Neural cell (in vitro differentiated cells): ENCODE data around the gene AP3S2. TPM values are rescaled to one million over a fixed set of nuclear protein-coding genes. Genes with fewer than 3 reads are reported as not detected.
"Not testable (repeated sequence)": the region's sequence is repeated elsewhere in the genome, so short reads cannot be mapped to it uniquely, and the experiment has no call there.

Source experiments
- H2AFZ ChIP-seq: fragments of 200-600, 300-800 bp; sonication (generic), shearing (Covaris generic); 2 replicates; pipeline ENCODE4 v1.6.0; 2014; ENCODE audit warnings: low read depth, mild to moderate bottlenecking, antibody characterized with exemption, low read length, moderate library complexity
- H3F3A ChIP-seq: fragments of 200-600 bp; shearing (Covaris generic); 2 replicates; pipeline ENCODE4 v1.6.1; 2016; ENCODE audit warnings: mild to moderate bottlenecking, moderate library complexity, mixed read lengths, antibody characterized with exemption, low read length; ENCODE audit not compliant: insufficient read depth, poor library complexity, severe bottlenecking
- H3K27ac ChIP-seq: fragments of 200-600, 300-800 bp; sonication (generic), shearing (Covaris generic); 2 replicates; pipeline ENCODE4 v1.5.1; 2014; ENCODE audit warnings: mild to moderate bottlenecking, low read length, moderate library complexity
- H3K27me3 ChIP-seq: fragments of 300-800, 200-600 bp; sonication (generic), shearing (Covaris generic); 2 replicates; pipeline ENCODE4 v1.6.0; 2014; ENCODE audit warnings: mild to moderate bottlenecking, low read depth, low read length, moderate library complexity; ENCODE audit not compliant: insufficient read depth
- H3K36me3 ChIP-seq: fragments of 300-800, 200-600 bp; sonication (generic), shearing (Covaris generic); 2 replicates; pipeline ENCODE4 v1.5.1; 2014; ENCODE audit warnings: mild to moderate bottlenecking, antibody characterized with exemption, low read length, moderate library complexity; ENCODE audit not compliant: insufficient read depth
- H3K4me2 ChIP-seq: fragments of 300-800, 200-600 bp; sonication (generic), shearing (Covaris generic); 2 replicates; pipeline ENCODE4 v1.6.0; 2014; ENCODE audit warnings: mild to moderate bottlenecking, low read length
- H3K4me3 ChIP-seq: fragments of 300-800, 200-600 bp; sonication (generic), shearing (Covaris generic); 2 replicates; pipeline ENCODE4 v1.5.1; 2014; ENCODE audit warnings: mild to moderate bottlenecking, low read length, moderate library complexity
- H3K79me2 ChIP-seq: fragments of 200-600 bp; shearing (Covaris generic); replicated peaks from 2 replicates; pipeline ENCODE4 v1.6.0; 2014; ENCODE audit warnings: mild to moderate bottlenecking, low read length, moderate library complexity; ENCODE audit not compliant: insufficient read depth
- H3K9ac ChIP-seq: fragments of 300-800, 200-600 bp; sonication (generic), shearing (Covaris generic); 2 replicates; pipeline ENCODE4 v1.6.1; 2016; ENCODE audit warnings: mild to moderate bottlenecking, low read length, mixed read lengths
- H3K9me2 ChIP-seq: fragments of 200-600 bp; shearing (Covaris generic); 2 replicates; pipeline ENCODE4 v1.6.1; 2016; ENCODE audit warnings: mild to moderate bottlenecking, low read length, mixed read lengths; ENCODE audit not compliant: insufficient read depth
- H3K9me3 ChIP-seq: fragments of 200-600, 300-800 bp; sonication (generic), shearing (Covaris generic); 2 replicates; pipeline ENCODE4 v1.6.1; 2016; ENCODE audit warnings: mild to moderate bottlenecking, mixed run types, low read length, moderate library complexity, mixed read lengths
- H4K20me1 ChIP-seq: fragments of 200-600 bp; shearing (Covaris generic); 2 replicates; pipeline ENCODE4 v1.6.1; 2016; ENCODE audit warnings: mild to moderate bottlenecking, mixed run types; ENCODE audit not compliant: insufficient read depth
- EP300 ChIP-seq: fragments of 450-650 bp; conservative IDR thresholded peaks from 2 replicates; pipeline ENCODE4 v1.6.1; 2014; ENCODE audit warnings: antibody characterized with exemption, mild to moderate bottlenecking, moderate library complexity; ENCODE audit not compliant: poor library complexity, severe bottlenecking
- EZH2 ChIP-seq: fragments of 200-600, 300-800 bp; shearing (Covaris generic), sonication (generic); IDR thresholded peaks from 2 replicates; pipeline ENCODE4 v1.6.1; 2014; ENCODE audit warnings: antibody characterized with exemption, low read length, borderline replicate concordance, mild to moderate bottlenecking; ENCODE audit not compliant: insufficient read depth, poor library complexity, severe bottlenecking
- MXI1 ChIP-seq: fragments of 450-650 bp; conservative IDR thresholded peaks from 2 replicates; pipeline ENCODE4 v1.6.1; 2014; ENCODE audit warnings: antibody characterized with exemption, mild to moderate bottlenecking; ENCODE audit not compliant: poor library complexity, severe bottlenecking
- POLR2AphosphoS5 ChIP-seq: IDR thresholded peaks from 2 replicates; pipeline ENCODE4 v1.6.1; 2012
- RAD21 ChIP-seq: fragments of 450-650 bp; conservative IDR thresholded peaks from 2 replicates; pipeline ENCODE4 v1.6.1; 2014; ENCODE audit warnings: antibody characterized with exemption, mild to moderate bottlenecking, moderate library complexity
- REST ChIP-seq: IDR thresholded peaks from 2 replicates; pipeline ENCODE4 v1.6.1; 2012; ENCODE audit warnings: borderline replicate concordance
- SMC3 ChIP-seq: fragments of 450-650 bp; conservative IDR thresholded peaks from 2 replicates; pipeline ENCODE4 v1.6.1; 2014; ENCODE audit warnings: antibody characterized with exemption, mild to moderate bottlenecking, moderate library complexity; ENCODE audit not compliant: poor library complexity
- TAF1 ChIP-seq: IDR thresholded peaks from 2 replicates; pipeline ENCODE4 v1.6.1; 2012; ENCODE audit warnings: low read depth
- polyA plus RNA-seq: library from polyadenylated mRNA; depleted of rRNA; stranded (reverse); fragments of >200 nt; gene quantifications from 2 replicates; pipeline ENCODE4 v1.2.3, GENCODE V29; 2014
- TF ChIP-seq, protein P1 (sequence below): fragments of 450-650 bp; IDR thresholded peaks from 2 replicates; pipeline ENCODE4 v1.5.1; 2014; ENCODE audit warnings: antibody characterized with exemption, mild to moderate bottlenecking, moderate library complexity; ENCODE audit not compliant: poor library complexity, severe bottlenecking

AP3S2 gene
- polyA plus RNA-seq, 1 donor from 2014 or later, result 47.6 TPM

- H4K20me1 ChIP-seq, result no peaks in the 10 kb centered on the region
- no peak overlapping the region for H3K4me2 ChIP-seq
- no peaks in the 10 kb centered on the region for H3F3A ChIP-seq
- H3K36me3 ChIP-seq, result no peaks in the 10 kb centered on the region
- H2AFZ ChIP-seq, result no peak overlapping the region
- peaks cover 8% of the 10 kb centered on the region for H3K9me3 ChIP-seq
- no peak overlapping the region for H3K4me3 ChIP-seq
- no peaks in the 10 kb centered on the region for H3K9me2 ChIP-seq
- no peak overlapping the region for H3K27ac ChIP-seq
- no peak for TF ChIP-seq REST
- no peak for TF ChIP-seq MXI1
- TF ChIP-seq SMC3, result no peak
- TF ChIP-seq, protein P1, sequence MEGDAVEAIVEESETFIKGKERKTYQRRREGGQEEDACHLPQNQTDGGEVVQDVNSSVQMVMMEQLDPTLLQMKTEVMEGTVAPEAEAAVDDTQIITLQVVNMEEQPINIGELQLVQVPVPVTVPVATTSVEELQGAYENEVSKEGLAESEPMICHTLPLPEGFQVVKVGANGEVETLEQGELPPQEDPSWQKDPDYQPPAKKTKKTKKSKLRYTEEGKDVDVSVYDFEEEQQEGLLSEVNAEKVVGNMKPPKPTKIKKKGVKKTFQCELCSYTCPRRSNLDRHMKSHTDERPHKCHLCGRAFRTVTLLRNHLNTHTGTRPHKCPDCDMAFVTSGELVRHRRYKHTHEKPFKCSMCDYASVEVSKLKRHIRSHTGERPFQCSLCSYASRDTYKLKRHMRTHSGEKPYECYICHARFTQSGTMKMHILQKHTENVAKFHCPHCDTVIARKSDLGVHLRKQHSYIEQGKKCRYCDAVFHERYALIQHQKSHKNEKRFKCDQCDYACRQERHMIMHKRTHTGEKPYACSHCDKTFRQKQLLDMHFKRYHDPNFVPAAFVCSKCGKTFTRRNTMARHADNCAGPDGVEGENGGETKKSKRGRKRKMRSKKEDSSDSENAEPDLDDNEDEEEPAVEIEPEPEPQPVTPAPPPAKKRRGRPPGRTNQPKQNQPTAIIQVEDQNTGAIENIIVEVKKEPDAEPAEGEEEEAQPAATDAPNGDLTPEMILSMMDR, result no peak
- no peak for TF ChIP-seq RAD21
- TF ChIP-seq EZH2, result no peak
- no peak for TF ChIP-seq TAF1
- TF ChIP-seq POLR2AphosphoS5, result no peak
- TF ChIP-seq EP300, result no peak
- H3K79me2 ChIP-seq, result no peaks in the 10 kb centered on the region
- no peaks in the 10 kb centered on the region for H3K27me3 ChIP-seq
- H3K9ac ChIP-seq, result no peak overlapping the region
These were observed 109.7 kb downstream of the AP3S2 start for GRCh38 chr15:89783861-89784685.

GRCh38 chr15:89783111-89783860, 110.5 kb downstream of the AP3S2 start:
- Histone ChIP-seq H3K9me2 (no peaks in the 10 kb centered on the region), H3F3A (no peaks in the 10 kb centered on the region), H3K9me3 (peaks cover 7% of the 10 kb centered on the region), H3K36me3 (no peaks in the 10 kb centered on the region), H3K27me3 (no peaks in the 10 kb centered on the region), H3K4me2 (no peak overlapping the region), H3K79me2 (no peaks in the 10 kb centered on the region), H3K9ac (no peak overlapping the region), H3K27ac (no peak overlapping the region), H2AFZ (no peak overlapping the region), H3K4me3 (no peak overlapping the region), H4K20me1 (no peaks in the 10 kb centered on the region)
- TF ChIP-seq MXI1, result no peak
- no peak for TF ChIP-seq SMC3
- TF ChIP-seq, protein P1, result no peak
- no peak for TF ChIP-seq EZH2
- TF ChIP-seq RAD21, result no peak
- no peak for TF ChIP-seq POLR2AphosphoS5
- TF ChIP-seq TAF1, result no peak
- no peak for TF ChIP-seq EP300

DNA sequence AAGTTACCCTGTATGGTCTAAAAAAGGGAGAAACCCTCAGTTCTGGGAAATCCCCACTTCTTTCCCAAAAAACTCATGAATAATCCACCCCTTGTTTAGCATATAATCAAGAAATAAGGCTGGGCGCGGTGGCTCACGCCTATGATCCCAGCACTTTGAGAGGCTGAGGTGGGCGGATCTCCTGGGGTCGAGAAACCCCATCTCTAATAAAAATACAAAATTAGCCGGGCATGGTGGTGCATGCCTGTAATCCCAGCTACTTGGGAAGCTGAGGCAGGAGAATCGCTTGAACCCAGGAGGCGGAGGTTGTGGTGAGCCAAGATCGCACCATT, 111.2 kb downstream of the AP3S2 start:
- H3F3A ChIP-seq, H3K27me3 ChIP-seq, H3K27ac ChIP-seq, H3K9me2 ChIP-seq, H3K36me3 ChIP-seq, H2AFZ ChIP-seq, H3K9me3 ChIP-seq, H3K4me2 ChIP-seq, H3K9ac ChIP-seq, H3K79me2 ChIP-seq, H3K4me3 ChIP-seq, H4K20me1 ChIP-seq: not testable (repeated sequence)
